PC-3 (cell line): ENCODE measurements around the gene LSM12. TPM values are rescaled to one million over a fixed set of nuclear protein-coding genes. Genes with fewer than 3 reads are reported as not detected.

Source experiments
- ATAC-seq: fragments of 200-7000 bp; cut with Tn5 transposase; 2 replicates; pipeline ENCODE4 v1.9.1; 2020; ENCODE audit warnings: mild to moderate bottlenecking, moderate library complexity
- BruUV-seq: library from RNA; stranded (reverse); fragments of 400-500 nt; replicated peaks from 2 replicates; lab custom pipeline; 2021; lab: Mats Ljungman, UMichigan
- CTCF ChIA-PET: fragments of 300-600 bp; sonication (Branson Sonifier 250); formaldehyde crosslinking; loops from one replicate; lab custom pipeline; 2022; ENCODE audit warnings: antibody characterized with exemption; lab: Charles Lee
- POLR2A ChIA-PET: fragments of 300-600 bp; sonication (Branson Sonifier 250); formaldehyde crosslinking; loops from one replicate; lab custom pipeline; 2022; ENCODE audit warnings: antibody characterized with exemption; ENCODE audit not compliant: unreplicated experiment; lab: Charles Lee
- DNase-seq: peaks from one replicate; pipeline ENCODE4 v3.0.0-alpha.2; 2015
- H2AFZ ChIP-seq: fragments of 300-600 bp; sonication (generic); 2 replicates; pipeline ENCODE4 v1.6.0; 2016; ENCODE audit warnings: antibody characterized with exemption, low read length
- H3F3A ChIP-seq: fragments of 300-600 bp; sonication (generic); one replicate; pipeline ENCODE4 v1.6.0; 2017; ENCODE audit warnings: antibody characterized with exemption, low read length, control low read depth, mild to moderate bottlenecking; ENCODE audit not compliant: unreplicated experiment
- H3K27ac ChIP-seq: fragments of 300-600 bp; sonication (generic); 2 replicates; pipeline ENCODE4 v1.5.1; 2016; ENCODE audit warnings: mild to moderate bottlenecking, low read length
- H3K27me3 ChIP-seq: fragments of 300-600 bp; sonication (generic); 2 replicates; pipeline ENCODE4 v1.6.1; 2016; ENCODE audit warnings: low read length, mixed read lengths
- H3K36me3 ChIP-seq: fragments of 300-600 bp; sonication (generic); 2 replicates; pipeline ENCODE4 v1.6.1; 2016; ENCODE audit warnings: low read depth, mixed run types, low read length, mixed read lengths
- H3K4me1 ChIP-seq: fragments of 300-600 bp; sonication (generic); 2 replicates; pipeline ENCODE4 v1.5.1; 2016; ENCODE audit warnings: low read length; ENCODE audit not compliant: insufficient read depth
- H3K4me2 ChIP-seq: fragments of 300-600 bp; sonication (generic); 2 replicates; pipeline ENCODE4 v1.6.0; 2016; ENCODE audit warnings: low read length
- H3K4me3 ChIP-seq: fragments of 300-600 bp; sonication (generic); 2 replicates; pipeline ENCODE4 v1.5.1; 2016; ENCODE audit warnings: mild to moderate bottlenecking, low read length, mixed read lengths
- H3K79me2 ChIP-seq: fragments of 300-600 bp; sonication (generic); 2 replicates; pipeline ENCODE4 v1.6.1; 2017; ENCODE audit warnings: low read length, mixed read lengths
- H3K9ac ChIP-seq: fragments of 300-600 bp; sonication (generic); 2 replicates; pipeline ENCODE4 v1.6.0; 2016; ENCODE audit warnings: mild to moderate bottlenecking, low read length
- H3K9me2 ChIP-seq: fragments of 300-600 bp; sonication (generic); replicated peaks from 2 replicates; pipeline ENCODE4 v1.6.1; 2016; ENCODE audit warnings: mixed run types, low read length, mixed read lengths
- H3K9me3 ChIP-seq: fragments of 300-600 bp; sonication (generic); 2 replicates; pipeline ENCODE4 v1.6.1; 2016; ENCODE audit warnings: low read length, mixed read lengths
- H4K20me1 ChIP-seq: fragments of 300-600 bp; sonication (generic); 2 replicates; pipeline ENCODE4 v1.6.1; 2016; ENCODE audit warnings: low read length, mixed read lengths
- EZH2 ChIP-seq: fragments of 300-600 bp; sonication (generic); IDR thresholded peaks from one replicate; pipeline ENCODE4 v1.6.1; 2017; ENCODE audit warnings: antibody characterized with exemption, mild to moderate bottlenecking, low read length; ENCODE audit not compliant: unreplicated experiment
- EZH2phosphoT487 ChIP-seq: fragments of 300-600 bp; sonication (generic); IDR thresholded peaks from 2 replicates; pipeline ENCODE4 v1.6.1; 2018; ENCODE audit warnings: mild to moderate bottlenecking, antibody characterized with exemption, low read length, borderline replicate concordance
- intact Hi-C: fragments of 100-400 bp; cut with micrococcal nuclease; formaldehyde crosslinking; loops from 2 replicates; pipeline ENCODE4 v1.9.0; 2023
- total RNA-seq: library from RNA; depleted of rRNA; stranded (reverse); fragments of >200 nt; gene quantifications from 2 replicates; pipeline ENCODE4 v1.2.3, GENCODE V29; 2014
- TF ChIP-seq, protein P1 (sequence below): fragments of 300-600 bp; sonication (generic); conservative IDR thresholded peaks from 2 replicates; pipeline ENCODE4 v1.5.1; 2017; ENCODE audit warnings: antibody characterized with exemption, low read depth, mild to moderate bottlenecking, low read length

Gene LSM12
- total RNA-seq, 1 experiment from 2014 or later, result 118 TPM

DNA sequence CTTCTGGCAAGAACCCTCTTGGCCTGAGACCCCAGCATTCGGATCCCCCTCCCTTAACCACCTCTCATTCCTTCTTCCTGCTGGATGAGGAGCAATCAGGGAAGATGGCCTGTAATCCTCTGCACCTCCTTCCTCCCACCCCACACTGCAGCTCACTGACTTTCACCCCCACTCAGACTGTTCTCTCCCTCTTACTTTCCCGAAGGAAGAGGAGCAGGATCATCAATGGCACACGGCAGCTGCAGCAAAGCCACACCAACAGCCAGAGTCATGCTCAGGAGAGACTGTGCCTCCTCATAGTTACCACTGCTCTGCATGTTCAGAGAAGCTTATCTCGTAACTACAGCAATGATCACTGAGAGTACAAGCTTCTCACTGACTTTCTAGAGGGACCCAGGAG lies 41.6 kb downstream of the LSM12 start:
- no peak overlapping the region for H3K9ac ChIP-seq
- POLR2A ChIA-PET, result no interaction called here
- ATAC-seq, result no peak
- no peaks in the 10 kb centered on the region for H3K79me2 ChIP-seq
- H3K27me3 ChIP-seq, result no peaks in the 10 kb centered on the region
- H3K4me1 ChIP-seq, result no peaks in the 10 kb centered on the region
- H2AFZ ChIP-seq, result no peak overlapping the region
- no peaks in the 10 kb centered on the region for H3K9me2 ChIP-seq
- intact Hi-C loops, result no loop called here
- 0 out of 2 replicates have a peak, but pooled peaks cover 4% of the 10 kb centered on the region for H3K36me3 ChIP-seq
- H4K20me1 ChIP-seq, result no peaks in the 10 kb centered on the region
- TF ChIP-seq, protein P1, sequence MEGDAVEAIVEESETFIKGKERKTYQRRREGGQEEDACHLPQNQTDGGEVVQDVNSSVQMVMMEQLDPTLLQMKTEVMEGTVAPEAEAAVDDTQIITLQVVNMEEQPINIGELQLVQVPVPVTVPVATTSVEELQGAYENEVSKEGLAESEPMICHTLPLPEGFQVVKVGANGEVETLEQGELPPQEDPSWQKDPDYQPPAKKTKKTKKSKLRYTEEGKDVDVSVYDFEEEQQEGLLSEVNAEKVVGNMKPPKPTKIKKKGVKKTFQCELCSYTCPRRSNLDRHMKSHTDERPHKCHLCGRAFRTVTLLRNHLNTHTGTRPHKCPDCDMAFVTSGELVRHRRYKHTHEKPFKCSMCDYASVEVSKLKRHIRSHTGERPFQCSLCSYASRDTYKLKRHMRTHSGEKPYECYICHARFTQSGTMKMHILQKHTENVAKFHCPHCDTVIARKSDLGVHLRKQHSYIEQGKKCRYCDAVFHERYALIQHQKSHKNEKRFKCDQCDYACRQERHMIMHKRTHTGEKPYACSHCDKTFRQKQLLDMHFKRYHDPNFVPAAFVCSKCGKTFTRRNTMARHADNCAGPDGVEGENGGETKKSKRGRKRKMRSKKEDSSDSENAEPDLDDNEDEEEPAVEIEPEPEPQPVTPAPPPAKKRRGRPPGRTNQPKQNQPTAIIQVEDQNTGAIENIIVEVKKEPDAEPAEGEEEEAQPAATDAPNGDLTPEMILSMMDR, result no peak
- TF ChIP-seq EZH2phosphoT487 (no peak), EZH2 (no peak)
- DNase-seq, result no peak
- CTCF ChIA-PET, result no interaction called here
- no TSS peak for BruUV-seq
- no peak overlapping the region for H3K4me3 ChIP-seq
- H3K9me3 ChIP-seq, result no peaks in the 10 kb centered on the region
- H3F3A ChIP-seq, result no peaks in the 10 kb centered on the region
- no peak overlapping the region for H3K4me2 ChIP-seq
- no peak overlapping the region for H3K27ac ChIP-seq

GRCh38 chr17:44024271-44024663 lies 42.2 kb downstream of the LSM12 start:
- no TSS peak for BruUV-seq
- intact Hi-C loops, result no loop called here
- ATAC-seq (no peak), DNase-seq (no peak)
- no peaks in the 10 kb centered on the region for H3K79me2 ChIP-seq
- no peaks in the 10 kb centered on the region for H4K20me1 ChIP-seq
- no peaks in the 10 kb centered on the region for H3K4me1 ChIP-seq
- TF ChIP-seq EZH2, result no peak
- TF ChIP-seq, protein P1, result no peak
- TF ChIP-seq EZH2phosphoT487, result no peak
- ChIA-PET CTCF (no interaction called here), POLR2A (no interaction called here)
- H3K27ac ChIP-seq, result no peak overlapping the region
- no peaks in the 10 kb centered on the region for H3K27me3 ChIP-seq
- no peak overlapping the region for H3K4me2 ChIP-seq
- H3K4me3 ChIP-seq, result no peak overlapping the region
- no peaks in the 10 kb centered on the region for H3F3A ChIP-seq
- no peak overlapping the region for H2AFZ ChIP-seq
- no peaks in the 10 kb centered on the region for H3K9me2 ChIP-seq
- no peaks in the 10 kb centered on the region for H3K9me3 ChIP-seq
- no peak overlapping the region for H3K9ac ChIP-seq
- H3K36me3 ChIP-seq, result 0 out of 2 replicates have a peak, but pooled peaks cover 4% of the 10 kb centered on the region

- H3K27me3 ChIP-seq, result no peaks in the 10 kb centered on the region
- H3K9me3 ChIP-seq, result no peaks in the 10 kb centered on the region
- ATAC-seq (no peak), DNase-seq (no peak)
- no peaks in the 10 kb centered on the region for H3K79me2 ChIP-seq
- H4K20me1 ChIP-seq, result no peaks in the 10 kb centered on the region
- ChIA-PET CTCF (no interaction called here), POLR2A (no interaction called here)
- no peak overlapping the region for H3K4me3 ChIP-seq
- H2AFZ ChIP-seq, result no peak overlapping the region
- intact Hi-C loops, result no loop called here
- no TSS peak for BruUV-seq
- no peaks in the 10 kb centered on the region for H3K9me2 ChIP-seq
- no peak for TF ChIP-seq EZH2phosphoT487
- TF ChIP-seq, protein P1, result no peak
- TF ChIP-seq EZH2, result no peak
- H3K36me3 ChIP-seq, result 0 out of 2 replicates have a peak, but pooled peaks cover under 1% of the 10 kb centered on the region
- H3K4me1 ChIP-seq, result no peaks in the 10 kb centered on the region
- no peaks in the 10 kb centered on the region for H3F3A ChIP-seq
- no peak overlapping the region for H3K27ac ChIP-seq
- H3K9ac ChIP-seq, result no peak overlapping the region
- H3K4me2 ChIP-seq, result no peak overlapping the region
Measured at GRCh38 chr17:44023545-44024270, 42.8 kb downstream of the LSM12 start.
